NCI-H446 treated with DMSO at 0.1 percent for 48 hours (cell line): ENCODE data around the gene SERINC5.
"Not testable (repeated sequence)": the region's sequence is repeated elsewhere in the genome, so short reads cannot be mapped to it uniquely, and the experiment has no call there.

Experiments used
- DNase-seq: peaks from one replicate; lab custom pipeline; 2025; lab: John Stamatoyannopoulos, UW

The SERINC5 gene

DNA sequence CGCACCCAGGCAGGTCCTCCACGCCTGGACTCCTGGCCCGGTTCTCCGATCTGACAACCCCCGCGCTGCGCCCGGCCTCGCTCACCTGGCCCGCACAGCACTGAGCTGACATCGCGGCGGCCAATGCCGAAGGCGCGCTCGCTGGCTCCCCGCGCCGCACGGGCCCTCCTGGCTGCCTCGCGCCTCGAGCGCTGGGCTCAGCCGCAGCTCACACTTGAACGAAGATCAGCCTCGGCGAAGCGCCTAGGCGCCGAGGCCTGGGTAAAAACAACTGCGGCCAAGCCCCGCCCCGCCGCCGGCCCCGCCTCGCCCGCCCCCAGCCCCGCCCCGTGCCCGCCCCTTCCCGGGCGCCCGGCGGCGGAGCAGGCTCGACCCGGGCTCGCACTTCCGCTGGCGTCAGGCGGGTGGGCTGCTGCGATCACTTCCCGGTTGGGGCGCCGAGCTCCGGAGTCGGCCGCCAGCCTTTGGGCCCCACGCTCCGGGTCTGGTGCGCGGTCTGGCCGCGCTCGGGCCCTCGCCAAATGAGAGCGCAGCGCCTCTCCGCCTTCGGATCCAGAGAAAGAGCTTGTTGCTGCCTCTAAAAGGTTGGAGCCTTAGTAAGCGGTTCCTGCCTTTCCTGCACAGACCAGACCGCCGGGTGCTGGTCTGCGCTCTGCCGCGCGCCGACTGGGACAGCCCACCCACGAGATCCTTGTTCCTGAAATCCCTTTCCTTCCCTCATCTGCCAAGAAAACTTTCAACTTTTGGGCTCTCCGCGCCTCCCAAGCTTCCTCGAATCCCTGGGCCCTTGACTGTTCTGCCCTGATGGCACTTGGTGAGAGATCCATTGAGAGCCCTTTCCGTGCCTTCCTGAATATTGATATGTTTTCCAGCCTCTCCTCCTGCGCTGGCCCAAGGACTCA is at the start of gene SERINC5:
Gene SERINC5 (minus strand): TSS at position 238 of the 902 bp plus-strand sequence. CDS start 126 bp downstream, at position 112.
- no peak for DNase-seq

DNA sequence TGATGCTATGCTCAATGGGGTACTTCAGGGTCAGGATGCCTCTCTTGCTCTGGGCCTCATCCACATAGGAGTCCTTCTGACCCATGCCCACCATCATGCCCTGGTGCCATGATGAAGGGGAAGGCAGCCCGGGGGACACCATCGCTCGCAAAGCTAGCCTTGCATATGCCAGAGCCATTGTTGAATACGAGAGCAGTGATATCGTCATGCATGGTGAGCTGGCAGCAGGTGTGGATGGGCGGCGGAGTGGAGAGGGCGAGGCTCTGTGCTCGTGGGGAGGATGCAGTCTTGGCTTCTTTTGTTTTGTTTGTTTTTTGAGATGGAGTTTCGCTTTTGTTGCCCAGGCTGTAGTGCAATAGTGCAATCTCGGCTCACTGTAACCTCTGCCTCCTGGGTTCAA is 46.8 kb upstream of the SERINC5 start:
- DNase-seq = no peak

DNA sequence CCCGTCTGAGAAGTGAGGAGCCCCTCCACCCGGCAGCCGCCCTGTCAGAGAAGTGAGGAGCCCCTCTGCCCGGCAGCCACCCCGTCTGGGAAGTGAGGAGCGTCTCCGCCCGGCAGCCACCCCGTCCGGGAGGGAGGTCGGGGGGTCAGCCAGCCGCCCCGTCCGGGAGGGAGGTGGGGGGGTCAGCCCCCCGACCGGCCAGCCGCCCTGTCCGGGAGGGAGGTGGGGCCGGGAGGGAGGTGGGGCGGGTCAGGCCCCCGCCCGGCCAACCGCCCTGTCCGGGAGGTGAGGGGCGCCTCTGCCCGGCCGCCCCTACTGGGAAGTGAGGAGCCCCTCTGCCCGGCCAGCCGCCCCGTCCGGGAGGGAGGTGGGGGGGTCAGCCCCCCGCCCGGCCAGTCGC is 45.5 kb upstream of the SERINC5 start:
- not testable (repeated sequence) for DNase-seq

DNA sequence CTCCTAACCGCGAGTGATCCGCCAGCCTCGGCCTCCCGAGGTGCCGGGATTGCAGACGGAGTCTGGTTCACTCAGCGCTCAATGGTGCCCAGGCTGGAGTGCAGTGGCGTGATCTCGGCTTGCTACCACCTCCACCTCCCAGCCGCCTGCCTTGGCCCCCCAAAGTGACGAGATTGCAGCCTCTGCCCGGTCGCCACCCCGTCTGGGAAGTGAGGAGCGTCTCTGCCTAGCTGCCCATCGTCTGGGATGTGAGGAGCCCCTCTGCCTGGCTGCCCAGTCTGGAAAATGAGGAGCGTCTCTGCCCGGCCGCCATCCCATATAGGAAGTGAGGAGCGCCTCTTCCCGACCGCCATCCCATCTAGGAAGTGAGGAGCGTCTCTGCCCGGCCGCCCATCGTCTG is 44.9 kb upstream of the SERINC5 start:
- not testable (repeated sequence) for DNase-seq

DNA sequence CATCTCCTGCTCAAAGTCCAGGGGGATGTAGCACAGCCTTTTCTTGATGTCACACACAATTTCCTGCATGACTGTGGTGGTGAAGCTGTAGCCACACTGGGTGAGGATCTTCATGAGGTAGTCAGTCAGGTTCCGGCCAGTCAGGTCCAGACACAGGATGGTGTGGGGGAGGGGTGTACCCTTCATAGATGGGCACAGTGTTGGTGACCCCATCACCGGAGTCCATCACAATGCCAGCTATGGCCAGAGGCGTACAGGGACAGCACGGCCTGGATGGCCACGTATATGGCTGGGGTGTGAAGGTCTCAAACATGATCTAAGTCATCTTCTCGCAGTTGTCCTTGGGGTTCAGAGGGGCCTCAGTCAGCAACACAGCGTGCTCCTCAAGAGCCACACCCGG is 44.3 kb upstream of the SERINC5 start:
- no peak for DNase-seq

DNA sequence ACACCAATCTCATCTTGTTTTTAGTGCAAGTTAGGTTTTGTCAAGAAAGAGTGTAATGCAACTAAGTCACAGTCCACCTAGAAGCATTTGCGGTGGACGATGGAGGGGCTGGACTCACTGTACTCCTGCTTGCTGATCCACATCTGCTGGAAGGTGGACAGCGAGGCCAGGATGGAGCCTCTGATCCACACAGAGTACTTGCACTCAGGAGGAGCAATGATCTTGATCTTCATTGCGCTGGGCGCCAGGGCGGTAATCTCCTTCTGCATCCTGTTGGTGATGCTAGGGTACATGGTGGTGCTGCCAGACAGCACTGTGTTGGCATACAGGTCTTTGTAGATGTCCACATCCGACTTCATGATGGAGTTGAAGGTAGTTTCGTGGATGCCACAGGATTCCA is 43.8 kb upstream of the SERINC5 start:
- no peak for DNase-seq

DNA sequence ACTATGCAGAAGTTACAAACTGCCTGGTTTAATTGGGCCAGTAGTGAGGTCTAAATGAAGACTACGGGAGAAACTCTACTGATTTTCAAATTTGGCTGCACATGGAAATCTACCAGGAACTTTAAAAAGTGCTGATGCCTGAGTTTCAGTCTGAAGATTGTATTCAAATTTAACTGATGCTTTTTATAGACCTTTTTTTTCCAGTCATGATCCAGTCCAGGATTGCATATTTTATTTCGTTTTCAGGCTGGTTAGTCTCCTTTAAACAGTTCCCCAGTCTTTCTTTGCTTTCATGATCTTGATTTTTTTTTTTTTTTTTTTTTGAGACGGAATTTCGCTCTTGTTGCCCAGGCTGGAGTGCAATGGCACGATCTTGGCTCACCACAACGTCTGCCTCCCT is 40.3 kb upstream of the SERINC5 start:
- DNase-seq = no peak

DNA sequence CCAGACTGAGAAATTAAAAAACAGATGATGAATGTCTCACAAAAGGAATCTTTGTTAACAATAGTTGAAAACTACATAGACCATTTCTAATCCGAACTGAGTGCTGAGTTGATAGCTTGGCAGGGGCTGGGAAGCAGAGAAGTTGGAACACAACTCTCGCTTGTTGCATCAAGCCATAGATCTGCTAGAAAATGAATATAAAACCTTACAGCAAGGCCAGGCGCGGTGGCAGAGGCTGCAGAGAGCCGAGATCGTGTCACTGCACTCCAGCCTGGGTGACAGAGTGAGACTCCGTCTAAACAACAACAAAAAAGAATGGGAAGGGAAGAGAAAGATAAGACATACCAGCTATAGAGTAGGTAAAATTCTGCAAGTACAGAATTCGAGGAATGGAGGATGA is 35.9 kb upstream of the SERINC5 start:
- no peak for DNase-seq

DNA sequence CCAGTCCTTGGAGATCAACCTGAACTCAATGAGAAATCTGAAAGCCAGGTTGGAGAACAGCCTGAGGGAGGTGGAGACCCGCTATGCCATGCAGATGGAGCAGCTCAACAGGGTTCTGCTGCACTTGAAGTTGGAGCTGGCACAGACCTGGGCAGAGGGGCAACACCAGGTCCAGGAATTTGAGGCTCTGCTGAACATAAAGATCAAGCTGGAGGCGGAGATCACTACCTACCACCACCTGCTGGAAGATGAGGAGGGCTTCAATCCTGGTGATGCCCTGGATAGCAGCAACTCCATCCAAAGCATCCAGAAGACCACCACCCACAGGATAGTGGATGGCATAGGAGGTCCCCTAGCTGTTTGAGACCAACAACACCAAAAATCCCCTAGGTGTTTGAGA is 33.5 kb upstream of the SERINC5 start:
- DNase-seq = no peak

DNA sequence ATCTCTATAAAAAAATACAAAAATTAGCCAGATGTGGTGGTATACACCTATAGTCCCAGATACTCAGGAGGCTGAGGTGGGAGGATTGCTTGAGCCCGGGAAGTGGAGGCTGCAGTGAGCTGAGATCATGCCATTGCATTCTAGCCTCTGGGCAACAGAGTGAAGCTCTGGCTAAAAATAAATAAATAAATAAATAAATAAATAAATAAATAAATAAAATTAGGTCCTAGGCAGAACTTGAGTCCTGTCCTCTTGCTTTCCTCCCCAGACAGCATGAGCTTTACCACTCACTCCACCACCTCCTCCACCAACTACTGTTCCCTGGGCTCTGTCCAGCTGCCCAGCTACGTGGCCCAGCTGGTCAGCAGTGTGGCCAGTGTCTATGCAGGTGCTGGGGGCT is 32.3 kb upstream of the SERINC5 start:
- DNase-seq = no peak

DNA sequence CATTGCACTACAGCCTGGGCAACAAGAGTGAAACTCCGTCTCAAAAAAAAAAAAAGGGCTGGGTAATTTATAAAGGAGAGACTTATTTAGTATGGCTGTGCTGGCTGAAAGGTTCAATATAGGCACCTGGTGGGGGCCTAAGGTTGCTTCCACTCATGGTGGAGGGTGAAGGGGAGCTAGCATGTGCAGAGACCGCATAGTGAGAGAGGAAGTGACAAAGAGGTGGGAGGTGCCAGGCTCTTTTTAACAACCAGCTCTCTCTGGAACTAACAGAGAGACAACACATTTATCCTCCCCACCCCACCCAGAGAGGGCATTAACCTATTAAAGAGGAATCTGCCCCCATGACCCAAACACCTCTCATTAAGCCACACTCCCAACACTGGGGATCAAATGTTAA is 28.9 kb upstream of the SERINC5 start:
- DNase-seq = no peak

DNA sequence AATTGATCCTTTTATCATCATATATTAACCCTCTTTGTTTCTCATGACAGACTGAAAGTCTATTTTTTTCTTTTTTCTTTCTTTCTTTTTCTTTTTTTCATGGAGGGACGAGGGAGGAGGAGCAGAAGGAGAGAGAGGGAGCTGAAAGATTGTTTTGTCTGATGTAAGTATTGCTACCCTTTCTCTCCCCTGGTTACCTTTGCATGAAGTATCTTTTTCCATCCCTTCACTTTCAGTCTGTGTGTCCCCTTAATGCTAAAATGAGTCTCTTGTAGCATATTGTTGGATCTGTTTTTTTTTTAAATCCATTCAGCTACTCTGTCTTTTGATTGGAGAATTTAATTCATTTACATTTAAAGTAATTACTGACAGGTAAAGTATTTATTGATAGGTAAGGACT is 27.5 kb upstream of the SERINC5 start:
- DNase-seq = no peak

DNA sequence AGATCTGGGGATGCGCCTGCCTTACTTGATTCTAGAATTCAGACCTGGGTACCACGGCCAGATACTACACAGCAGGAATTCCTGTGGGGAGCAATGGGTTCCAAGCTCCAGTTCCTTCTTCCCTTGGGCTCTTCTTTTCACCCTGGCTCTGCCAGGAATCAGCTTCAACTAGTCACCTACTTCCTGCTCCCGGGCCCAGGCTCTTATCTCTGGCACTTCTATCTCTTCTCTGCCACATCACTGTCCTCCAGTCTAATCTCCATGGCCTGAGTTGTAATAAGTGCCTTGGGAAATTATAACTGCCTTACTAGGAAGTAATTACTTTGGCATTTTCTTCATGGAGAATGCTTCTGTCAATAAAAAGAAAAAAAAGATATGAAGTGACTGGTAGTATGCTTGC is 26.2 kb upstream of the SERINC5 start:
- DNase-seq = no peak

DNA sequence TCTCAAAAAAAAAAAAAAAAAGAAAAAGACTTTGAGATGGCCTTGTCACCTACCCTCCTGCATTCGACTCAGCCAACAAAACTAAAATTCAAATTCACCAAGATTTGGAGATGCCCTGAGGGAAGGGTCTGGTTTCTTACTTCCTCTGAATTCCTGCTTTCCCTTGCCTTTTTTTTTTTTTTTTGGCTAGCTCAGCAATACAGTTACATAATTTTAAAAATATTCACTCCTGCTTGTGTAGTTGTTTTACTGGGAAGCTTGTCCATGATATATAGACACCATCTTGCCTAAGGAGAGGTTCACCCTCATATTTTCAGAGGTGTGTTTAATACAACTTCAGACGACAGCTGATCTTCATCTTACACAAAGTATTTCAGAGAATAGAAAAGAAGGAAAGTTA is 21.3 kb upstream of the SERINC5 start:
- DNase-seq = no peak

DNA sequence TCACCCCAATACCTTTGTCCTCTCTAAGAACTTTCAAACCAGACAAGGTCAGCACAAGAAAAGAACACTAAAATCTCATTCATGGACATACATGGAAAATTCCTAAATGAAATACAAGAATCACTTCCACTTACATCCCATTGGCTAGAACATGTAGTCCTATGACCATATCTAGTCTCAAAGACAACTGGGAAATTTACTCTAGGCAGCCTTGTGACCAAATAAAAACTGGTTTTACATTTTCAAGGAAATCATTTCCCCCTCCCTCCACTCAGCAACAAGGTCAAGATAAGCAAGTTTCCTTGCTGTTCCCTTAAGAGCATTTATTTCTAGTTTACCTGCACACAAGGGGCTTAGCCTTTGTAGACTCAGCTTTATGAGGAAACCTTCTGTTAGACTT is 20.3 kb upstream of the SERINC5 start:
- no peak for DNase-seq

DNA sequence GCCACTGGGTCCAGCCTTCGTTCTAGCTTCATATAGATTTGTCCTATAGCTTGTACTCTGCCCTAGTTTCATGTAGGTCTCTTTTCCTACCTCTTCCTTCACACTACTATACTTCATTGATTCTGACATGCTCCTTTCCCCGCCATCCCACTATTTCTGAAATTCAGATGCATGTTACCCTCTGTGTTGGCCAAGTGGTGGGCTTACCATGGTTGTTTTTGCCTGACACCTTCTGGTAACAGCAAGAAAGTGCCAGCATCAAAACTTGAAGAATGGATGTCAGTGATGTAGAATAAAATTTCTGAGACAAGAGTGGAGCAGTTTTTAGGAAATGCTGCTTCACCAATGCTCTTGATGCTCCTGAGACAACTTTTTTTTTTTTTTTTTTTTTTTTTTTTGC is 19.5 kb upstream of the SERINC5 start:
- DNase-seq = peak; percentile 1

DNA sequence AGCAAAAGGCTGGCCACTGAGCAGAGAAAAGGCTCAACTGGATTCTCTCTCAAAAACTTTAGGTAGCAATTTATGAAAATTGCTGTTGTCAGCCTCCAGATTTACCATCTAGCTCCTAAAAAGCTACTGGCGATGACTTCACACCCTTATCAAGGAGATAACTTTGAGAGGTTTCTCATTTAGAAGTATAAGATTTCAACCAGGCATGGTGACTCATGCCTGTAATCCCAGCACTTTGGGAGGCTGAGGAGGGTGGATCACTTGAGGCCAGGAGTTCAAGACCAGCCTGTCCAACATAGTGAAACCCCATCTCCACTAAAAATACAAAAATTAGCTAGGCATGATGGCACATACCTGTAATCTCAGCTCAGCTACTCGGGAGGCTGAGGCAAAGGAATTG is 14.7 kb upstream of the SERINC5 start:
- DNase-seq = not testable (repeated sequence)

DNA sequence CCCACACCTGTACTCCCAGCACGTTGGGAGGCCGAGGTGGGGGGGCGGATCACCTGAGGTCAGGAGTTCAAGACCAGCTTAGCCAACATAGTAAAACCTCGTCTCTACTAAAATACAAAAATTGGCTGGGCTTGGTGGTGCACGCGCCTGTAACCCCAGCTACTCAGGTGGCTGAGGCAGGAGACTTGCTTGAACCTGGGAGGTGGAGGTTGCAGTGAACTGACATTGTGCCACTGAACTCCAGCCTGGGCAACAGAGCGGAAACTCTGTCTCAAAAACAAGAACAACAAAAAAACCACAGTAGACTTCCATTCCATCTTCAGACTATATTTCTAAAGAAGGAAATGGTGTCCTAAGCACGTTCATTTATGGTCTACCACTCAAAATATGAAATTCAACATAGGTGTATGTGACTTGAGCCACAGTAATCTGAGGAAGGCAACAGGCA is 14.2 kb upstream of the SERINC5 start:
- DNase-seq = no peak

DNA sequence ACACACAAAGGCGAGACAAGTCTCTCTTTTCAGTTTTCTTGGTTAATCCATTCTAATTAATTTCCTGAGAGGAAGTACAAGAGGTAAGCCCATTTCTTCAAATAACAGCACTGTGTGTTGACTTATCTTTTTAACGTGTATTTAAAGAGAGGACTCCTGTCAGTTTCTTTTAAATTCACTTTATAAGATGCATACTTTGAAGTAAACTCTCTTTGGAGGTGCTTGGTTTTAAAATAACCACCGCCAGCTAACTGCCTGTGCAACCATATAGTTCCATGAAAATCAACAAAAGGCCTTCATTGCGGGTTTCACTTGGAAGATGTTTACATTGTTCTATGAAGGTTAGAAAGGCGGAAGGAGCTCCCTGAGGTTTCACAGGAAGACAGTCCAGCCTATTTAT is 13.1 kb upstream of the SERINC5 start:
- no peak for DNase-seq

DNA sequence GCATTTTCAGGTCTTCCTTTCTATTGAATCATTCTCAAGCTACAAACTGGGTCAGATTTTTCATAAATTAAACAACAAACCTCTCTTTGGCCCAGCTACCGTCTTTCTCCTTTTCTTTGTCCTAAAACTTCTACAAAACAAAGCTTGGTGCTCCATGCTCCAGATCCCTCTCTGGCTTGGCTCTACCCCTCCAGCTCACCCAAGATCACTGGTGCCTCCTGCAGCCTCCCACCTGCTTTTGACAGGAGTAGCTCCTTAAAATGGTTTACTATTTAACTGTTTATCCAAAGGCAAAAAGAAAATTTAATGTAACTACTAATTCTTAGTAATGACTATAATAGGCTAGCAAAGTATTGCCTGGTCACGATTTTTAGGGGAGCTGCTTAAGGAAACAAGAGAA is 10.7 kb upstream of the SERINC5 start:
- DNase-seq = no peak

DNA sequence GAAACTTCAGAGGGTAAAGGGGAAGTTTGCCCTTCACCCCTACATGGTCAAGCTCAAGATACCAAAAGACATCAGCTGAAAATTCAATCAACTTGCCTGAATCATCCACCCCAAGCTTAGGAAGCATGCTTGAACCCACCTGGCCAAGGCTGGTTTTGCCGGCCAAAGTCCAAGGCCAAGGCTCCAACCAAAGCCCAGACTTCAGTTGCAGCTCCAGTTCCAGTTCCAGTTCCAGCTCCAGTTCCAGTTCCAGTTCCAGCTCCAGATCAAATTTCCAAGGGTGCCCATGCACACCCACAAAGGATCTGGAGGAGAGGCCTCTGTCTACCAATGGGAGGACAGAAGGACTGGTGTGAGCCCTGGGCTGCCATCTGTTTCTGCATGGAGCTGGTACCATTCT is 4.6 kb upstream of the SERINC5 start:
- no peak for DNase-seq

DNA sequence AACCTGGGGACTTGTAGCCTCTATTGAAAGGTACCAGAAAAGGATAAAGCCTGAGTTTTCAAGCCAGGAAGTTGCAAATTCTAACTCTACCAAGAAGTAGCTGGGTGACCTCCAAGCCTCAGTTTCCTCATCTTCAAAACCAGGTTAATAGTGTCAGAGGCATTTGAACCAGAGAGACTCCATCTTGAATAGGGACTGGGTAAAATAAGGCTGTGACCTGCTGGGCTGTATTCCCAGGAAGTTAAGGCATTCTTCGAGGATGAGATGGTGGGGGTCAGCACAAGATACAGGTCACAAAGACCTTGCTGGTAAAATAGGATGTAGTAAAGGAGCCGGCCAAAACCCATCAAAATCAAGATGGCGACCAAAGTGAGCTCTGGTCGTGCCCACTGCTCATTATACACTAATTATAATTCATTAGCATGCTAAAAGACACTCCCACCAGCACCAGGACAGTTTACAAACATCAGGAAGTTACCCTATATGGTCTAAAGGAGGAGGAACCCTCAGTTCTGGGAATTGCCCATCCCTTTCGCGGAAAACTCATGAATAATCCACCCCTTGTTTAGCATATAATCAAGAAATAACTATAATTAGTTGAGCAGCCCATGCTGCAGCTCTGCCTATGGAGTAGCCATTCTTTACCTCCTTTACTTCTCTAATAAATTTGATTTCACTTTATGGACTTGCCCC is 3.8 kb upstream of the SERINC5 start:
- no peak for DNase-seq

DNA sequence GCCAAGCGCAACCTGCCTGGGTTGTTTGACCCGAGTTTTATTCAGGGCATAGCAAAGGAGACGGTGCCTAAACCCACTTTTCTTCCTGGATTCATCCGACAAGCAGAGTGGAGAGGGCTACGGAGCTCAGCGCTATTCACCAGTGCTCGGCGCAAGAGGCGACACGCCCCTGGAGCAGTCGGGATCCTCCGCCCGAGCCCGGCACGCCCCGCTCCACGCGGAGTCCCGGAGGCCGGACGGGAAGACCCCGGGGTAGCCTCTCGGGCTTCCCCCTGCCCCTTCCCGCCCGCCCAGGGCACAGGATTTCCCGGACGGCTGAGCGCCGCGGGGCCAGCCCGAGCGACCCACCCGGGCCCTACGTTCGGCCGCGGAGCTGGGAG is 427 bp downstream of the SERINC5 start:
- no peak for DNase-seq
